ENCODE results near the gene TSPY4. TPM values are rescaled to one million over a fixed set of nuclear protein-coding genes. Genes with fewer than 3 reads are reported as not detected.
"Not testable (repeated sequence)": the region's sequence is repeated elsewhere in the genome, so short reads cannot be mapped to it uniquely, and the experiment has no call there.

TSPY4 gene
- not detected for total RNA-seq
- not detected for polyA plus RNA-seq
- long read RNA-seq, donor 1: 0 reads
- long read RNA-seq, donor 2: 0 reads
- long read RNA-seq, donor 3: 0 reads
- long read RNA-seq, donor 4: 0 reads
- long read RNA-seq, donor 5: 0 reads

- not testable (repeated sequence) for H3K4me3 ChIP-seq; H3K9me3 ChIP-seq (ENCODE audit: control insufficient read depth in 4 of 4, insufficient read depth in 3 of 4, low read length in 3 of 4); ATAC-seq (ENCODE audit: insufficient read depth, low FRiP score); H3K36me3 ChIP-seq (ENCODE audit: control insufficient read depth in 4 of 4, insufficient read depth in 4 of 4, low read length in 4 of 4); H3K4me1 ChIP-seq (ENCODE audit: control insufficient read depth in 5 of 5, insufficient read depth in 5 of 5, low read length in 5 of 5); H3K27ac ChIP-seq (ENCODE audit: low read depth in 1 of 2, low read length in 1 of 2); H3K9ac ChIP-seq (ENCODE audit: insufficient read depth in 1 of 2, low read length in 2 of 2); DNase-seq; H3K27me3 ChIP-seq (ENCODE audit: control insufficient read depth in 3 of 3, insufficient read depth in 3 of 3, low read length in 2 of 3)
- WGBS, 2 donors: no CpG with 5 or more reads among the region's 26 CpGs
Measured at GRCh38 chrY:9337164-9337563, at the start of gene TSPY4. Gene TSPY4, plus strand, starts transcription at chrY:9337464. Its CDS starts 46 bp downstream, at chrY:9337510.

- H3K4me1 ChIP-seq (ENCODE audit: control insufficient read depth in 5 of 5, insufficient read depth in 5 of 5, low read length in 5 of 5): no peaks in the 10 kb centered on the region
- no peaks in the 10 kb centered on the region for H3K36me3 ChIP-seq (ENCODE audit: control insufficient read depth in 4 of 4, insufficient read depth in 4 of 4, low read length in 4 of 4)
- ATAC-seq (ENCODE audit: insufficient read depth, low FRiP score) (no peak), DNase-seq (no peak)
- H3K27me3 ChIP-seq (ENCODE audit: control insufficient read depth in 3 of 3, insufficient read depth in 3 of 3, low read length in 2 of 3): no peaks in the 10 kb centered on the region
- no peak overlapping the region for H3K9ac ChIP-seq (ENCODE audit: insufficient read depth in 1 of 2, low read length in 2 of 2)
- H3K9me3 ChIP-seq (ENCODE audit: control insufficient read depth in 4 of 4, insufficient read depth in 3 of 4, low read length in 3 of 4): no peaks in the 10 kb centered on the region
- no peak overlapping the region for H3K4me3 ChIP-seq
- no peak overlapping the region for H3K27ac ChIP-seq (ENCODE audit: low read depth in 1 of 2, low read length in 1 of 2)
- no peak for TF ChIP-seq CTCF (IDR thresholded peaks at IDR 0.05; ENCODE audit: control extremely low read depth, extremely low read depth)
- 69% methylated on average over 7 of the region's 7 CpGs; no CpG with 5 or more reads in 1 of the 2 donors for WGBS, 2 donors
Measured at GRCh38 chrY:9320996-9321395, 16.3 kb upstream of the TSPY4 start.

- no CpG with 5 or more reads among the region's 25 CpGs for WGBS, 2 donors
- H3K4me3 ChIP-seq; H3K36me3 ChIP-seq (ENCODE audit: control insufficient read depth in 4 of 4, insufficient read depth in 4 of 4, low read length in 4 of 4); H3K4me1 ChIP-seq (ENCODE audit: control insufficient read depth in 5 of 5, insufficient read depth in 5 of 5, low read length in 5 of 5); H3K9ac ChIP-seq (ENCODE audit: insufficient read depth in 1 of 2, low read length in 2 of 2); H3K27me3 ChIP-seq (ENCODE audit: control insufficient read depth in 3 of 3, insufficient read depth in 3 of 3, low read length in 2 of 3); ATAC-seq (ENCODE audit: insufficient read depth, low FRiP score); H3K9me3 ChIP-seq (ENCODE audit: control insufficient read depth in 4 of 4, insufficient read depth in 3 of 4, low read length in 3 of 4); H3K27ac ChIP-seq (ENCODE audit: low read depth in 1 of 2, low read length in 1 of 2); DNase-seq: not testable (repeated sequence)
Measured at GRCh38 chrY:9357497-9357896, 20.2 kb downstream of the TSPY4 start, which contains the start of gene TSPY8. Gene TSPY8, plus strand, starts transcription at chrY:9357797. Its CDS starts 46 bp downstream, at chrY:9357843.

Small RNA genes lying within 50 kb of the gene (small RNA-seq; reads per million reads assigned to genes)
- gene AC006158.1 (ENCODE audit: low replicate concordance): not detected

Other genes starting within 250 kb of the TSPY4 start
- gene TSPY8, start 20.3 kb downstream of the TSPY4 start, total RNA-seq: not detected
- not detected for gene TSPY8, start 20.3 kb downstream of the TSPY4 start, polyA plus RNA-seq
- gene TSPY3, start 61.0 kb downstream of the TSPY4 start, total RNA-seq: not detected
- gene TSPY3, start 61.0 kb downstream of the TSPY4 start, polyA plus RNA-seq: not detected
- gene TSPY1, start 129.5 kb downstream of the TSPY4 start, total RNA-seq: not detected
- not detected for gene TSPY1, start 129.5 kb downstream of the TSPY4 start, polyA plus RNA-seq
- gene TSPY9, start 149.8 kb downstream of the TSPY4 start, total RNA-seq: not detected
- gene TSPY9, start 149.8 kb downstream of the TSPY4 start, polyA plus RNA-seq: not detected
- not detected for gene TSPY10, start 190.4 kb downstream of the TSPY4 start, total RNA-seq
- not detected for gene TSPY10, start 190.4 kb downstream of the TSPY4 start, polyA plus RNA-seq

Data from lung (tissue), 17 donors.